ENCODE measurements around the gene IQCB1.

Gene IQCB1

GRCh38 chr3:121818578-121818977, 16.3 kb downstream of the IQCB1 start:
- no peak for DNase-seq (ENCODE audit: low read depth)
- no peak overlapping the region for H3K4me3 ChIP-seq (ENCODE audit: control insufficient read depth, low read depth, low read length)
- no peak for TF ChIP-seq CTCF (conservative IDR thresholded peaks at IDR 0.05; ENCODE audit: control insufficient read depth, insufficient read depth, low read depth, low read length)

GRCh38 chr3:121817753-121818152, 17.1 kb downstream of the IQCB1 start:
- TF ChIP-seq CTCF (conservative IDR thresholded peaks at IDR 0.05; ENCODE audit: control insufficient read depth, insufficient read depth, low read depth, low read length), result no peak

GRCh38 chr3:121809249-121809648, 25.6 kb downstream of the IQCB1 start:
- DNase-seq (ENCODE audit: low read depth), result no peak
- no peak overlapping the region for H3K4me3 ChIP-seq (ENCODE audit: control insufficient read depth, low read depth, low read length)
- TF ChIP-seq CTCF (conservative IDR thresholded peaks at IDR 0.05; ENCODE audit: control insufficient read depth, insufficient read depth, low read depth, low read length), result no peak

More at GRCh38 chr3:121817753-121818152, 17.1 kb downstream of the IQCB1 start:
- H3K4me3 ChIP-seq (ENCODE audit: control insufficient read depth, low read depth, low read length), result no peak overlapping the region
- DNase-seq (ENCODE audit: low read depth), result no peak

GRCh38 chr3:121803771-121804320, 31.0 kb downstream of the IQCB1 start:
- no peak for TF ChIP-seq CTCF (conservative IDR thresholded peaks at IDR 0.05; ENCODE audit: control insufficient read depth, insufficient read depth, low read depth, low read length)
- no peak for DNase-seq (ENCODE audit: low read depth)
- H3K4me3 ChIP-seq (ENCODE audit: control insufficient read depth, low read depth, low read length), result no peak overlapping the region

- H3K4me3 ChIP-seq (ENCODE audit: control insufficient read depth, low read depth, low read length), result no peak overlapping the region
- DNase-seq (ENCODE audit: low read depth), result no peak
- TF ChIP-seq CTCF (conservative IDR thresholded peaks at IDR 0.05; ENCODE audit: control insufficient read depth, insufficient read depth, low read depth, low read length), result no peak
These were observed 34.0 kb downstream of the IQCB1 start for GRCh38 chr3:121800906-121801305.

- H3K4me3 ChIP-seq (ENCODE audit: control insufficient read depth, low read depth, low read length), result no peak overlapping the region
- no peak for DNase-seq (ENCODE audit: low read depth)
- no peak for TF ChIP-seq CTCF (conservative IDR thresholded peaks at IDR 0.05; ENCODE audit: control insufficient read depth, insufficient read depth, low read depth, low read length)
These were observed 37.9 kb downstream of the IQCB1 start for GRCh38 chr3:121796970-121797369.
